Liver (tissue), 3 donors: ENCODE data around the gene LAMC1.

Source experiments
- FOXA1 ChIP-seq: IDR thresholded peaks from 2 replicates; pipeline ENCODE4 v1.6.1; 2016; ENCODE audit warnings: antibody characterized with exemption
- RAD21 ChIP-seq, 2 donors: IDR thresholded peaks; 2 replicates each; pipeline ENCODE4 v1.6.1; 2016; ENCODE audit warnings: antibody characterized with exemption in 2 of 2, mild to moderate bottlenecking in 2 of 2
- REST ChIP-seq: IDR thresholded peaks from 2 replicates; pipeline ENCODE4 v1.6.1; 2016; ENCODE audit warnings: antibody characterized with exemption, mild to moderate bottlenecking
- RXRA ChIP-seq, 2 donors: IDR thresholded peaks; 2 replicates each; pipeline ENCODE4 v1.6.1; 2017 to 2018; ENCODE audit warnings: antibody characterized with exemption in 2 of 2, mild to moderate bottlenecking in 1 of 2
- TF ChIP-seq, protein P1 (sequence below): fragments of 150-350 bp; IDR thresholded peaks from 2 replicates; pipeline ENCODE4 v1.5.1; 2017; ENCODE audit warnings: improper control_type of control experiment, low read depth, low read length; ENCODE audit not compliant: missing input control
- donor health status: healthy.
- donor health status: healthy.

DNA sequence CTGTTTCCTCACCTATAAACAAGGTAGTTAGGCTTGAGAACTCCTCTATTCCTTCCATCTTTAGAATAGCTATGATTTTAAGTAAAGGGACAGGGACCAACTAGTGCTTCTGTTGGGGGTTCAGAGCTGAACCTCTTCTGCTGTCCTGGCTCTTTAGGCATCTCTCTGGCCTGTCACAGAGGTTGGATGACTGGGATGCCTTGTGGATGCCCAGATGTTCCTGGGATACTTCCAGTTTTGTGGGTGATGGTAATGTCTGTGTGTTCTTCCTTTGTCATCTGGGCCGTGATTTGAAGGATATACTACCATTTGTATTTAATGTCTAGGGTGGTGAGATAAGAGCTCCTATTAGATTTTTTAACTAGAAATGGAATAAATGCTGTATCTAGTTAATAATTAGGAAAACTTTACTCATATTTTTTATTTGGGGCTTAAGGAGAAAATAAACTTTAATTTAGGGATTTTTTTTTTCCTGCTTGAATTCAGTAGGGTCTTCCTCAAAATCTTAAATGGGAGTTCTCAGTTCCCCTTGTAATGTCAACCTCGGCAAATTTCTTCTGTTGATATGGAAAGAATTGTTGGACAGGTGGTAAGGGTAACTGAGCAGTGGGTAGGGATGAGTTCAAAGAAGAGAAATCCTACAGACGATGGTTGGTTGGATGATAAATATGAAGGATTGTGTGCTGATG lies 47.2 kb downstream of the LAMC1 start:
- TF ChIP-seq RAD21 (IDR thresholded peaks at IDR 0.05) (no peak), REST (no peak), RXRA (IDR thresholded peaks at IDR 0.05) (no peak), FOXA1 (no peak)
- TF ChIP-seq, protein P1, sequence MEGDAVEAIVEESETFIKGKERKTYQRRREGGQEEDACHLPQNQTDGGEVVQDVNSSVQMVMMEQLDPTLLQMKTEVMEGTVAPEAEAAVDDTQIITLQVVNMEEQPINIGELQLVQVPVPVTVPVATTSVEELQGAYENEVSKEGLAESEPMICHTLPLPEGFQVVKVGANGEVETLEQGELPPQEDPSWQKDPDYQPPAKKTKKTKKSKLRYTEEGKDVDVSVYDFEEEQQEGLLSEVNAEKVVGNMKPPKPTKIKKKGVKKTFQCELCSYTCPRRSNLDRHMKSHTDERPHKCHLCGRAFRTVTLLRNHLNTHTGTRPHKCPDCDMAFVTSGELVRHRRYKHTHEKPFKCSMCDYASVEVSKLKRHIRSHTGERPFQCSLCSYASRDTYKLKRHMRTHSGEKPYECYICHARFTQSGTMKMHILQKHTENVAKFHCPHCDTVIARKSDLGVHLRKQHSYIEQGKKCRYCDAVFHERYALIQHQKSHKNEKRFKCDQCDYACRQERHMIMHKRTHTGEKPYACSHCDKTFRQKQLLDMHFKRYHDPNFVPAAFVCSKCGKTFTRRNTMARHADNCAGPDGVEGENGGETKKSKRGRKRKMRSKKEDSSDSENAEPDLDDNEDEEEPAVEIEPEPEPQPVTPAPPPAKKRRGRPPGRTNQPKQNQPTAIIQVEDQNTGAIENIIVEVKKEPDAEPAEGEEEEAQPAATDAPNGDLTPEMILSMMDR: no peak
